Skin epidermis (tissue), 12 donors: ENCODE measurements around the gene GFM2.
A peak's percentile ranks its signal among the peaks of the same experiment; 100 is the strongest.
"Not testable (repeated sequence)": the region's sequence is repeated elsewhere in the genome, so short reads cannot be mapped to it uniquely, and the experiment has no call there.

Experiments used
- H3K27ac ChIP-seq, 21 experiments: fragments of 200-600 bp; sonication (generic) in 11 of 21; one replicate each; pipeline ENCODE4 v1.5.0; 2020; ENCODE audit warnings: mild to moderate bottlenecking in 3 of 21, inconsistent platforms in 2 of 21, moderate library complexity in 2 of 21
- H3K4me3 ChIP-seq, 7 experiments: fragments of 200-600 bp; sonication (generic) in 2 of 7; one replicate each; pipeline ENCODE4 v1.5.0; 2020; ENCODE audit warnings: inconsistent platforms in 2 of 7, mild to moderate bottlenecking in 2 of 7, moderate library complexity in 1 of 7

Gene GFM2

DNA sequence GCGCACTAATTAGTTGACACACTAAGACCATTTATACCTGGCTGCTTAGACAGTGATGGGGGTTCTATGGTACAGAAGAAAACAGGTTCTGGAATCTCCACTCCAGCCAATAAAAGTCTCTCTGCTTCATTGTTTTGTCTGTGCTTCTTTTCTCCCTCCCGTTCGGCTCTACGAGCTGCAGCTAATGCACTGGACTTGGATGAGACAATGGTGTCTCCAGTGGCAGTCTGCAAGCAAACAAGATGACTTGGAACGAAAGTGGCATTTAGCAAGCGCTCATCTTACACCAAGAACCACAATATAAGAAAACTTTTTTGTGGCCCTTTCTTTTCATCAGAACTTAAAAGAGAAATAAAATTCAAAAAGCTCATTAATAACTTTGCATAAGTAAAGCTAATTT, 30.2 kb downstream of the GFM2 start:
- Histone ChIP-seq H3K27ac (no peak overlapping the region), H3K4me3 (no peak overlapping the region)

- H3K27ac ChIP-seq, result no peak overlapping the region
- no peak overlapping the region for H3K4me3 ChIP-seq
Measured at GRCh38 chr5:74725331-74725730, 41.6 kb downstream of the GFM2 start.

DNA sequence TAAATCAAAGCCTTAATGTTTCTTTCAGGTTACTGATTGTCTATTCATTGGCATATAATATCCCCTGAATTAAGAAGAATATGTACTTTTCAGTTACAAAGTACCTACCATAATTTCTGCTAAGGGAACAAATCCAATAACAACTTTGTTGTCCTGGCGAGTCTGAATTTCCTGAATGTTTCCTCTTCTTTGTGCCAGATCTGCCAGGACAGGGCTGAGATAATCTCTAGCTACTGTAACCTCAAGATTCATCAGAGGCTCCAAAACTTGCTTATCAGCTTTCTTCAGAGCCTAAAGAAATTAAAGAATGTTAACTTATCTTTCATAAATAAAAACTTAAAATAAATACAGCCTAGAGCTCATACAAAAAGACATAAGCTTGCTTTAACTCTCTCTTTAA, 44.6 kb downstream of the GFM2 start:
- Histone ChIP-seq H3K27ac (no peak overlapping the region), H3K4me3 (no peak overlapping the region)

DNA sequence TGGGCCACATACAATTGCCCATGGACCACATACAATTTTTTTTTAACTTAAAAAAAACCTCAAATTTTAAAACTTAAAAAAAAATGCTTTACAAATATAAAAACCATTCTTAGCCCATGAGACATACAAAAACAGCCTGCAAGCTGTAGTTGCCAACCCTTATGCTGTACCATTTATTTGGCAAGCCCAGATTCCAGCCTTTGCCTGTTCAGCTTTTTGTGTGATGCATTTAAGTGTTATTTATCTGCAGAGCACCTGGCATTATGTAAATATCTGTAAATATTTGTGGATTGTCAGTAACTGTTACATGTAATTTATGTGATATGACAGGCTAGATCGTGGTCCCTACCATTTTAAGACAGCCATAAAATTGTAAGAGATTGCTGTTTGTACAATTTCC, 49.3 kb downstream of the GFM2 start:
- H3K27ac ChIP-seq, result no peak overlapping the region
- no peak overlapping the region for H3K4me3 ChIP-seq

DNA sequence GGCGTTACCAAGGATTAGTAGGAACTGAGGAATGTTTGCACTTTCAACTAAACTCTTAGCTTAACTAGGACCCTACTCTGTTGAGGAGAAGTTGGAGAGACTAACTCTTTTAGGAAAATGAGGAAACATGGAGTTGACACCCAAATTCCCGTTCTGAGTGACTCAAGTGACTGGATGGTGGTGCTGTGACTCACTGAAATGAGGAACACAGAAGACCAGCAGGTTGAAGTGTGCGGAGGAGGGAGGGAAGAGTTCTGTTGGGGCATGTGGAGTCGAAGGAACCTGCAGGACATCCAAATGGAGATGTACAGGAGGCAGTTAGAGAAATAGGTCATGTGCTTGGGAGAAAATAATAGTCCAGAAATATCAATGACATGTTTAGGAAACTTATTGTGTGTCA, 73.7 kb downstream of the GFM2 start:
- Histone ChIP-seq H3K27ac (no peak overlapping the region), H3K4me3 (no peak overlapping the region)

DNA sequence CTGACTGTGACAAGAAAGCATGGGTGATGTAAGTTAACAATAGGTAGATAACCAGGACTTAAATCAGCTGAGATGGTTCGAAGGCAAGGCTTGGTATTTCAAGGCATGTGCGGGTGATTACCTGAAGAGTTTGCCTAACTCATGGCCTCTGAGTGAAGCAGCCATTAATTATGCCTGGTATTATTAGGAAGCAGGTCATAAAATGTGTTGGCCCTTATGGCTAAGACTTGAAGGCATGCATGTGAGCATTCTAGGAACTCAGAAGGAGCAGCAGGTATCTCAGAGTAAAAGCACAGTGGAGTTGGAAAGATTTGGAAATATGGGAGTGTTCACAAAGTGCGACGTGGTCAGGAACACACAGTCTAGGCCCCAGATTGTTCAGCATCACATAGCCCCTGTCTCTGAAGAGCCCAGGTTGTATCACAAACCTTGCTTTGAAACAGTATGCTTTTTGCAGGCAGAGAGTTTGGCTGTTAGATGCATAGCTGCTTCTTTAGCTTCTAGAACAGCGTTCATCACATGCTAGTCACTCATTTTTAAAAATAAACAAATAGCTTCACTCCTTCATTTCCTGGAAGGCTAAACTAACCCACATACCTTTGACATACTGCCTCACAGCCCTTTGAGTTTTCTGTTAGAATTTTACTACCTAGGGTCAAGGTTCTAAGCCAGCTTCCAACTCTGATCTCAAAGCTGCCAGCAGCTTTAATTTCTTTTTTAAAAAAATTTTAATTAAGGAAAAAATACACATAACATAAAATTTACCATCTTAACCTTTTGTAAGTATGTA, 79.8 kb downstream of the GFM2 start:
- Histone ChIP-seq H3K4me3 (no peak overlapping the region), H3K27ac (peak overlapping the region in 3 of 21 experiments; percentile 2 to 6 (median 6))

GRCh38 chr5:74685979-74686631, 80.8 kb downstream of the GFM2 start:
- peak overlapping the region in 19 of 21 experiments; percentile 76 to 95 (median 90) for H3K27ac ChIP-seq
- H3K4me3 ChIP-seq, result peak overlapping the region; percentile 58 to 94 (median 89)

GRCh38 chr5:74684900-74685851, 81.7 kb downstream of the GFM2 start, which contains the start of gene HEXB:
HEXB (plus strand) TSS chr5:74685233; CDS start chr5:74685261, 28 bp downstream.
- peak within 1 kb of the TSS; percentile 58 to 94 (median 89) for H3K4me3 ChIP-seq
- peak within 1 kb of the TSS; percentile 76 to 95 (median 90) for H3K27ac ChIP-seq

DNA sequence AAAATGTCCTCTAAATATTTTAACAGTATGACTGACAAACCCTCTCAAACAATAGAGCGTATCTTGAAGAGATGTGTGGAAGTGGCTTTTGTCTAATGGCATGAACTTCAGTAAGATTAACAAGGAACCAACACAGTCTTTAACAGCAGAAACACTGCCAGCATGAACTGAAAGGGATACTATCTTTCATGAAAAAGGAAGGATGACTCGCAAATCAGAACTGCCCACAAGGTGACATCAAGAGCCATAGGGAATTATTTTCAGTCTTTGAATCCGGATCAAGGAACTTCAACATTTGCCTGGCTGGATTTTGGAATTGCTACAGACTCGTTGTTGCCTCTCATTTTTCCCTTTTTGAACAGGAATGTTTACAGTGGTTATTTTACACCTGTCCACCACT, 87.0 kb downstream of the GFM2 start:
- H3K4me3 ChIP-seq, result no peak overlapping the region
- H3K27ac ChIP-seq, result no peak overlapping the region

GRCh38 chr5:74679300-74679699, 87.6 kb downstream of the GFM2 start:
- not testable (repeated sequence) for H3K4me3 ChIP-seq, H3K27ac ChIP-seq

- not testable (repeated sequence) for H3K4me3 ChIP-seq, H3K27ac ChIP-seq
Measured at GRCh38 chr5:74678123-74678522, 88.8 kb downstream of the GFM2 start.

DNA sequence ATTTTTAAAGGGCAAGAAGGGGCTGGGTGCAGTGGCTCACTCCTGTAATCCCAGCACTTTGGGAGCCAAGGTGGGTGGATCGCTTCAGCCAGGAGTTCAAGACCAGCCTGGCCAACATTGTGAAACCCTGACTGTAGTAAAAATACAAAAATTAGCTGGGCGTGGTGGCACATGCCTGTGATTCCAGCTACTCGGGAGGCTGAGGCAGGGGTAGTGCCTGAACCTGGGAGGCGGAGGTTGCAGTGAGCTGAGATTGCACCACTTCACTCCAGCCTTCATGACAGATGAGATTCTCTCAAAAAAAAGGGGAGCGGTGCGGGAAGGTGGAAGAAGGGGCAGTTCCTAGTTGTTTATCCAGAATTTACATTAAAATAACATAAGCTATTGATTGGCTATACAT, 90.5 kb downstream of the GFM2 start:
- H3K27ac ChIP-seq, result not testable (repeated sequence)

GRCh38 chr5:74673011-74673790, 93.7 kb downstream of the GFM2 start:
- H3K27ac ChIP-seq, result no peak overlapping the region
- peak overlapping the region in 1 of 7 experiments; percentile 15 for H3K4me3 ChIP-seq

More for the DNA sequence above, 90.5 kb downstream of the GFM2 start:
- H3K4me3 ChIP-seq, result not testable (repeated sequence)

GRCh38 chr5:74672215-74672877, 94.6 kb downstream of the GFM2 start:
- Histone ChIP-seq H3K4me3 (no peak overlapping the region), H3K27ac (no peak overlapping the region)
